Esophagus mucosa (tissue), 1 donor: ENCODE data around the gene UCHL3. TPM values are rescaled to one million over a fixed set of nuclear protein-coding genes. Genes with fewer than 3 reads are reported as not detected.

Source experiments
- ATAC-seq: fragments of 200-7000 bp; cut with Tn5 transposase; one replicate; pipeline ENCODE4 v1.9.1; 2020
- total RNA-seq: library from RNA; stranded (reverse); gene quantifications from one replicate; pipeline ENCODE4 v1.2.4, GENCODE V29; 2023
- donor health status: DM: yes; HTN: yes; CAD: no.

Gene UCHL3
- total RNA-seq, 1 donor from 2014 or later, result 56.1 TPM

- ATAC-seq, result peak; percentile 40
Measured at GRCh38 chr13:75550159-75550567, 572 bp downstream of the UCHL3 start.

- no peak for ATAC-seq
Measured at GRCh38 chr13:75554464-75554863, 4.9 kb downstream of the UCHL3 start.

GRCh38 chr13:75554981-75555380 lies 5.4 kb downstream of the UCHL3 start:
- no peak for ATAC-seq

GRCh38 chr13:75555836-75556235 lies 6.2 kb downstream of the UCHL3 start:
- no peak for ATAC-seq

GRCh38 chr13:75556961-75557360 lies 7.4 kb downstream of the UCHL3 start:
- no peak for ATAC-seq

- ATAC-seq, result no peak
Measured at GRCh38 chr13:75558145-75558840, 8.7 kb downstream of the UCHL3 start.

GRCh38 chr13:75566658-75567057 lies 17.1 kb downstream of the UCHL3 start:
- no peak for ATAC-seq

- no peak for ATAC-seq
Measured at GRCh38 chr13:75569576-75569975, 20.0 kb downstream of the UCHL3 start.

- no peak for ATAC-seq
Measured at GRCh38 chr13:75579529-75579928, 29.9 kb downstream of the UCHL3 start.

GRCh38 chr13:75581874-75582640 lies 32.5 kb downstream of the UCHL3 start:
- no peak for ATAC-seq

GRCh38 chr13:75583091-75583490 lies 33.5 kb downstream of the UCHL3 start:
- no peak for ATAC-seq

GRCh38 chr13:75585153-75585552 lies 35.6 kb downstream of the UCHL3 start:
- ATAC-seq, result no peak

- no peak for ATAC-seq
Measured at GRCh38 chr13:75587679-75588078, 38.1 kb downstream of the UCHL3 start.

- no peak for ATAC-seq
Measured at GRCh38 chr13:75596657-75597182, 47.1 kb downstream of the UCHL3 start.

GRCh38 chr13:75600371-75600770 lies 50.8 kb downstream of the UCHL3 start:
- ATAC-seq, result no peak

- ATAC-seq, result no peak
Measured at GRCh38 chr13:75603038-75603437, 53.4 kb downstream of the UCHL3 start.

- no peak for ATAC-seq
Measured at GRCh38 chr13:75607447-75607846, 57.9 kb downstream of the UCHL3 start.

GRCh38 chr13:75610466-75610865 lies 60.9 kb downstream of the UCHL3 start:
- ATAC-seq, result no peak

- no peak for ATAC-seq
Measured at GRCh38 chr13:75612354-75612753, 62.8 kb downstream of the UCHL3 start.

- no peak for ATAC-seq
Measured at GRCh38 chr13:75617230-75617629, 67.6 kb downstream of the UCHL3 start.

GRCh38 chr13:75618308-75618707 lies 68.7 kb downstream of the UCHL3 start:
- no peak for ATAC-seq

- no peak for ATAC-seq
Measured at GRCh38 chr13:75620020-75620419, 70.4 kb downstream of the UCHL3 start.

- no peak for ATAC-seq
Measured at GRCh38 chr13:75621147-75621546, 71.6 kb downstream of the UCHL3 start.

- ATAC-seq, result no peak
Measured at GRCh38 chr13:75628801-75629200, 79.2 kb downstream of the UCHL3 start.
